RWPE2 (cell line): ENCODE results near the gene CMIP.

Source experiments
- ATAC-seq: fragments of 200-7000 bp; cut with Tn5 transposase; 3 replicates; pipeline ENCODE4 v1.9.1; 2021; ENCODE audit warnings: low read depth
- DNase-seq: peaks from one replicate; pipeline ENCODE4 v3.0.0-alpha.2; 2020; ENCODE audit warnings: low spot score
- H3K27ac ChIP-seq: fragments of 450-650 bp; 2 replicates; pipeline ENCODE4 v1.5.1; 2017; ENCODE audit warnings: mild to moderate bottlenecking; ENCODE audit not compliant: poor library complexity, severe bottlenecking
- H3K27me3 ChIP-seq: fragments of 250-450 bp; sonication (Bioruptor Pico); 2 replicates; pipeline ENCODE4 v1.5.1; 2021; ENCODE audit warnings: mild to moderate bottlenecking, moderate library complexity; ENCODE audit not compliant: insufficient read depth, poor library complexity, severe bottlenecking
- H3K36me3 ChIP-seq: fragments of 250-450 bp; sonication (Bioruptor Pico); 2 replicates; pipeline ENCODE4 v1.5.1; 2020; ENCODE audit warnings: low read depth, mild to moderate bottlenecking, moderate library complexity
- H3K4me1 ChIP-seq: fragments of 250-450 bp; sonication (Bioruptor Pico); 2 replicates; pipeline ENCODE4 v1.5.1; 2021; ENCODE audit warnings: mild to moderate bottlenecking, moderate library complexity; ENCODE audit not compliant: insufficient read depth, poor library complexity, severe bottlenecking
- H3K4me3 ChIP-seq: fragments of 250-450 bp; sonication (Bioruptor Pico); 2 replicates; pipeline ENCODE4 v1.5.1; 2021; ENCODE audit warnings: mild to moderate bottlenecking, moderate library complexity; ENCODE audit not compliant: severe bottlenecking
- H3K9me3 ChIP-seq: fragments of 250-450 bp; sonication (Bioruptor Pico); 2 replicates; pipeline ENCODE4 v1.5.1; 2021; ENCODE audit warnings: mild to moderate bottlenecking, moderate library complexity; ENCODE audit not compliant: severe bottlenecking
- CTCF ChIP-seq: fragments of 450-650 bp; IDR thresholded peaks from one replicate; pipeline ENCODE4 v1.5.1; 2017; ENCODE audit warnings: mild to moderate bottlenecking, moderate library complexity; ENCODE audit not compliant: poor library complexity, severe bottlenecking

Gene CMIP

GRCh38 chr16:81676066-81676882 lies 231.7 kb downstream of the CMIP start:
- Histone ChIP-seq H3K36me3 (peaks cover 93% of the 10 kb centered on the region), H3K4me1 (no peaks in the 10 kb centered on the region), H3K27ac (no peak overlapping the region), H3K4me3 (no peak overlapping the region), H3K9me3 (no peaks in the 10 kb centered on the region), H3K27me3 (no peaks in the 10 kb centered on the region)
- TF ChIP-seq CTCF: no peak
- no peak for DNase-seq
- no peak for ATAC-seq

- no peak overlapping the region for H3K27ac ChIP-seq
- DNase-seq: no peak
These were observed 232.5 kb downstream of the CMIP start for GRCh38 chr16:81676883-81677737.

GRCh38 chr16:81678326-81679095 lies 233.9 kb downstream of the CMIP start:
- no peak for ATAC-seq
- H3K36me3 ChIP-seq: peaks cover 78% of the 10 kb centered on the region
- TF ChIP-seq CTCF: no peak

More at GRCh38 chr16:81676883-81677737, 232.5 kb downstream of the CMIP start:
- Histone ChIP-seq H3K36me3 (peaks cover 92% of the 10 kb centered on the region), H3K4me3 (no peak overlapping the region), H3K9me3 (no peaks in the 10 kb centered on the region), H3K4me1 (no peaks in the 10 kb centered on the region), H3K27me3 (no peaks in the 10 kb centered on the region)
- no peak for TF ChIP-seq CTCF
- ATAC-seq: no peak

GRCh38 chr16:81679721-81680430 lies 235.3 kb downstream of the CMIP start:
- ATAC-seq (no peak), DNase-seq (no peak)
- Histone ChIP-seq H3K4me1 (no peaks in the 10 kb centered on the region), H3K27ac (no peak overlapping the region), H3K27me3 (no peaks in the 10 kb centered on the region), H3K9me3 (no peaks in the 10 kb centered on the region), H3K4me3 (no peak overlapping the region), H3K36me3 (peaks cover 70% of the 10 kb centered on the region)
- TF ChIP-seq CTCF: no peak

More at GRCh38 chr16:81678326-81679095, 233.9 kb downstream of the CMIP start:
- Histone ChIP-seq H3K27ac (no peak overlapping the region), H3K4me1 (no peaks in the 10 kb centered on the region), H3K27me3 (no peaks in the 10 kb centered on the region), H3K4me3 (no peak overlapping the region), H3K9me3 (no peaks in the 10 kb centered on the region)
- DNase-seq: no peak
